ENCODE data around the gene ALX3. TPM values are rescaled to one million over a fixed set of nuclear protein-coding genes. Genes with fewer than 3 reads are reported as not detected.

Gene ALX3
- total RNA-seq, 6 donors from 2014 or later: 0.24 TPM; not detected in 5

GRCh38 chr1:110097507-110098221, 27.2 kb upstream of the ALX3 start:
- no peak for DNase-seq

GRCh38 chr1:110094931-110095654, 24.6 kb upstream of the ALX3 start:
- Histone ChIP-seq H3K4me3 (no peak overlapping the region), H3K27ac (no peak overlapping the region), H3K36me3 (no peaks in the 10 kb centered on the region), H3K9me3 (no peaks in the 10 kb centered on the region), H3K27me3 (no peaks in the 10 kb centered on the region), H3K4me1 (no peaks in the 10 kb centered on the region)
- 61 to 64% methylated on average over 7 of the region's 7 CpGs for WGBS, 2 donors
- no peak for TF ChIP-seq POLR2A (IDR thresholded peaks at IDR 0.05)
- TF ChIP-seq EP300 (IDR thresholded peaks at IDR 0.05): no peak
- DNase-seq (no peak), ATAC-seq (ENCODE audit: low FRiP score in 2 of 2) (no peak)

More at GRCh38 chr1:110097507-110098221, 27.2 kb upstream of the ALX3 start:
- no peaks in the 10 kb centered on the region for H3K27me3 ChIP-seq
- H3K36me3 ChIP-seq: no peaks in the 10 kb centered on the region
- TF ChIP-seq EP300 (IDR thresholded peaks at IDR 0.05) (no peak), POLR2A (IDR thresholded peaks at IDR 0.05) (no peak), CTCF (IDR thresholded peaks at IDR 0.05) (no peak), POLR2AphosphoS5 (IDR thresholded peaks at IDR 0.05) (no peak)
- WGBS, 2 donors: 75 to 84% methylated on average over 10 to 11 of the region's 11 CpGs
- ATAC-seq (ENCODE audit: low FRiP score in 2 of 2): no peak
- no peaks in the 10 kb centered on the region for H3K4me1 ChIP-seq
- H3K4me3 ChIP-seq: no peak overlapping the region
- no peak overlapping the region for H3K27ac ChIP-seq
- H3K9me3 ChIP-seq: no peaks in the 10 kb centered on the region

GRCh38 chr1:110092991-110093390, 22.5 kb upstream of the ALX3 start:
- 77 to 86% methylated on average over 2 of the region's 2 CpGs for WGBS, 2 donors

GRCh38 chr1:110091791-110092190, 21.3 kb upstream of the ALX3 start:
- no peaks in the 10 kb centered on the region for H3K9me3 ChIP-seq
- ATAC-seq (ENCODE audit: low FRiP score in 2 of 2): no peak
- no peaks in the 10 kb centered on the region for H3K4me1 ChIP-seq
- TF ChIP-seq POLR2A (IDR thresholded peaks at IDR 0.05): no peak
- TF ChIP-seq CTCF (IDR thresholded peaks at IDR 0.05): no peak
- WGBS, 2 donors: 63 to 72% methylated on average over 3 of the region's 3 CpGs
- H3K27me3 ChIP-seq: no peaks in the 10 kb centered on the region
- H3K4me3 ChIP-seq: no peak overlapping the region
- DNase-seq: no peak
- no peak overlapping the region for H3K27ac ChIP-seq
- H3K36me3 ChIP-seq: no peaks in the 10 kb centered on the region

More at GRCh38 chr1:110092991-110093390, 22.5 kb upstream of the ALX3 start:
- Histone ChIP-seq H3K27ac (no peak overlapping the region), H3K4me3 (no peak overlapping the region), H3K9me3 (no peaks in the 10 kb centered on the region), H3K27me3 (no peaks in the 10 kb centered on the region), H3K36me3 (no peaks in the 10 kb centered on the region), H3K4me1 (no peaks in the 10 kb centered on the region)
- no peak for DNase-seq
- no peak for ATAC-seq (ENCODE audit: low FRiP score in 2 of 2)
- no peak for TF ChIP-seq CTCF (IDR thresholded peaks at IDR 0.05)
- TF ChIP-seq POLR2AphosphoS5 (IDR thresholded peaks at IDR 0.05): no peak
- no peak for TF ChIP-seq POLR2A (IDR thresholded peaks at IDR 0.05)
- TF ChIP-seq EP300 (IDR thresholded peaks at IDR 0.05): no peak

- H3K36me3 ChIP-seq: no peaks in the 10 kb centered on the region
- TF ChIP-seq EP300 (IDR thresholded peaks at IDR 0.05): no peak
- TF ChIP-seq POLR2A (IDR thresholded peaks at IDR 0.05): no peak
- TF ChIP-seq POLR2AphosphoS5 (IDR thresholded peaks at IDR 0.05): no peak
- no peak for TF ChIP-seq CTCF (IDR thresholded peaks at IDR 0.05)
- no peak overlapping the region for H3K27ac ChIP-seq
- 53 to 55% methylated on average over 2 of the region's 2 CpGs for WGBS, 2 donors
- ATAC-seq (ENCODE audit: low FRiP score in 2 of 2) (no peak), DNase-seq (no peak)
- H3K9me3 ChIP-seq: no peaks in the 10 kb centered on the region
- no peaks in the 10 kb centered on the region for H3K4me1 ChIP-seq
- no peak overlapping the region for H3K4me3 ChIP-seq
- H3K27me3 ChIP-seq: no peaks in the 10 kb centered on the region
These were observed 20.9 kb upstream of the ALX3 start for GRCh38 chr1:110091381-110091780.
